ENCODE results near the gene HTR3E. TPM values are rescaled to one million over a fixed set of nuclear protein-coding genes. Genes with fewer than 3 reads are reported as not detected.
A peak's percentile ranks its signal among the peaks of the same experiment; 100 is the strongest.

HTR3E gene
- total and polyA plus RNA-seq, 2 of the 13 experiments (the other 11 are each of a cell fraction or from before 2014, with no cell fraction given): not detected

DNA sequence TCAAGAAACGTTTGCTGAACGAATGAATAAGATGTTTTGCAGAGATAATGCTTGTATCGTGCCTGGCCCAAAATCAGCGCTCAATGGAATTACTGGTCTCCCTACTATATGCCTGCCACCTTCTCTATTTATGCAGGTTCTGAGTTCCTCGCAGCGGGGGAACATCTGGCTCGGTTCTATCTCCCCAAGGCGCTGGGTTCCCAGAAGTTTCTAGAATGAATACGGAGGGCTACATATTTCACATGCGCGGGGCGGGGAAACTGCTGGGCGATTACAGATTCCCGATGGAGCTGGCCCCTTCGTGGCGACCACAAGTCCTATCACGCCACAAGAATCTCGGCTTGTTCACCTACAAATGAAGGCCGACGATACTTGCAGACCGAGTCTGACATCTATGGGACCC lies 37.9 kb downstream of the HTR3E start:
- WGBS (ENCODE audit: low lambda C conversion rate): 1% methylated on average over 18 of the region's 21 CpGs
- Histone ChIP-seq H3K36me3 (replicated peaks in 1 of 2; ENCODE audit: control insufficient read depth in 1 of 2, insufficient read depth in 2 of 2, low read length in 2 of 2) (peaks cover 2 to 6% of the 10 kb centered on the region in 2 experiments; a peak in 3 of 5 replicates), H3K4me1 (ENCODE audit: insufficient read depth, low read length) (peaks cover 23% of the 10 kb centered on the region), H3K27ac (ENCODE audit: extremely low read length, insufficient read depth, low read length) (peak overlapping the region; percentile 61), H2AFZ (ENCODE audit: low read length) (peak overlapping the region; percentile 56), H3K9ac (ENCODE audit: insufficient read depth, low read depth, low read length) (peak overlapping the region; percentile 89), H3K79me2 (ENCODE audit: insufficient read depth, low read length) (peaks cover 30% of the 10 kb centered on the region), H4K20me1 (ENCODE audit: insufficient read depth, low read length) (no peaks in the 10 kb centered on the region), H3K27me3 (ENCODE audit: control insufficient read depth in 1 of 2, insufficient read depth in 2 of 2, low read length in 2 of 2) (no peaks in the 10 kb centered on the region; a peak in 1 of 5 replicates), H3K4me3 (replicated peaks in 1 of 3; ENCODE audit: insufficient read depth in 1 of 3, low read depth in 2 of 3, low read length in 3 of 3) (peak overlapping the region; percentile 86 to 94 (median 93)), H3K4me2 (ENCODE audit: low read depth, low read length) (peak overlapping the region; percentile 82), H3K9me3 (ENCODE audit: low read length) (no peaks in the 10 kb centered on the region)
- CTCF ChIA-PET (ENCODE audit: low intra/inter-chr PET ratio, low total read pairs): no interaction called here
- DNase-seq (ENCODE audit: low spot score): no peak
- BruUV-seq (replicated peaks): TSS peak; percentile 86
- POLR2A ChIA-PET: interaction anchor here (0.8 to 2.8 kb wide), 12 partner anchors 10 to 250 kb away, joined by 3 to 28 read pairs (median 5); partner anchors contain the start of genes ABCC5, ABCF3, DVL3 and PARL
- intact Hi-C loops (cut with micrococcal nuclease; ENCODE audit: unreplicated experiment) (loop anchor here (2.0 to 5.0 kb wide), 2 partner anchors 92 to 240 kb away; no protein-coding TSS in a partner anchor), in situ Hi-C loops (cut with HindIII; ENCODE audit: extremely low pct_ligation_motif_present, low pct_unique_long_range_greater_than_20kb) (loop anchor here (25.0 kb wide), 1 partner anchor 247 kb away; the partner anchor contains the start of gene PARL)
- FAIRE-seq: no peak
- peak; percentile 47 for ATAC-seq
- TF ChIP-seq ZNF24 (IDR thresholded peaks at IDR 0.05): no peak
- peak; percentile 70 for TF ChIP-seq ZNF883 (CRISPR knock-in tag; IDR thresholded peaks at IDR 0.05; ENCODE audit: not compliant biosample characterization)
- TF ChIP-seq SRSF4 (IDR thresholded peaks at IDR 0.05; ENCODE audit: low read depth, low read length, poor library complexity, severe bottlenecking): no peak
- TF ChIP-seq CREB1 (IDR thresholded peaks at IDR 0.05): no peak
- TF ChIP-seq CREB1 (CRISPR knock-in tag; IDR thresholded peaks at IDR 0.05): 0 out of 2 replicates have a peak, but pooled peaks have one; percentile 12
- no peak for TF ChIP-seq ZBTB49 (CRISPR knock-in tag; IDR thresholded peaks at IDR 0.05; ENCODE audit: borderline replicate concordance)
- TF ChIP-seq ZXDC (CRISPR knock-in tag; IDR thresholded peaks at IDR 0.05): no peak
- 0 out of 2 replicates have a peak, but pooled peaks have one; percentile 50 for TF ChIP-seq ZNF451 (CRISPR knock-in tag; IDR thresholded peaks at IDR 0.05)
- TF ChIP-seq ZNF766 (CRISPR knock-in tag; IDR thresholded peaks at IDR 0.05; ENCODE audit: borderline replicate concordance): 0 out of 2 replicates have a peak, but pooled peaks have one; percentile 6
- no peak for TF ChIP-seq CCDC6 (CRISPR knock-in tag; IDR thresholded peaks at IDR 0.05)
- 0 out of 2 replicates have a peak, but pooled peaks have one; percentile 58 for TF ChIP-seq ZNF790 (CRISPR knock-in tag; IDR thresholded peaks at IDR 0.05; ENCODE audit: borderline replicate concordance)
- no peak for TF ChIP-seq RAD21 (CRISPR knock-in tag; IDR thresholded peaks at IDR 0.05)
- TF ChIP-seq ZNF788 (CRISPR knock-in tag; IDR thresholded peaks at IDR 0.05; ENCODE audit: borderline replicate concordance): no peak
- no peak for TF ChIP-seq E2F2 (CRISPR knock-in tag; IDR thresholded peaks at IDR 0.05; ENCODE audit: borderline replicate concordance)
- TF ChIP-seq, protein P1, sequence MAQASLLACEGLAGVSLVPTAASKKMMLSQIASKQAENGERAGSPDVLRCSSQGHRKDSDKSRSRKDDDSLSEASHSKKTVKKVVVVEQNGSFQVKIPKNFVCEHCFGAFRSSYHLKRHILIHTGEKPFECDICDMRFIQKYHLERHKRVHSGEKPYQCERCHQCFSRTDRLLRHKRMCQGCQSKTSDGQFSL (CRISPR knock-in tag; IDR thresholded peaks at IDR 0.05): 0 out of 2 replicates have a peak, but pooled peaks have one; percentile 37
- no peak for TF ChIP-seq RARA (CRISPR knock-in tag; IDR thresholded peaks at IDR 0.05)
- TF ChIP-seq KLF12 (CRISPR knock-in tag; IDR thresholded peaks at IDR 0.05; ENCODE audit: borderline replicate concordance): no peak; the same call in 1 of the 2 replicates

Measured in HepG2 (cell line).